GM23248 (cell line): ENCODE results near the gene CD33.

Experiments
- EZH2 ChIP-seq: fragments of 200-600 bp; sonication (generic); IDR thresholded peaks from 2 replicates; pipeline ENCODE4 v1.6.1; 2018; ENCODE audit warnings: antibody characterized with exemption, mild to moderate bottlenecking; ENCODE audit not compliant: insufficient read depth, poor library complexity, severe bottlenecking
- EZH2phosphoT487 ChIP-seq: fragments of 200-600 bp; sonication (generic); IDR thresholded peaks from 2 replicates; pipeline ENCODE4 v1.6.1; 2018; ENCODE audit warnings: antibody characterized with exemption, moderate library complexity, mild to moderate bottlenecking, low read depth; ENCODE audit not compliant: insufficient read depth

DNA sequence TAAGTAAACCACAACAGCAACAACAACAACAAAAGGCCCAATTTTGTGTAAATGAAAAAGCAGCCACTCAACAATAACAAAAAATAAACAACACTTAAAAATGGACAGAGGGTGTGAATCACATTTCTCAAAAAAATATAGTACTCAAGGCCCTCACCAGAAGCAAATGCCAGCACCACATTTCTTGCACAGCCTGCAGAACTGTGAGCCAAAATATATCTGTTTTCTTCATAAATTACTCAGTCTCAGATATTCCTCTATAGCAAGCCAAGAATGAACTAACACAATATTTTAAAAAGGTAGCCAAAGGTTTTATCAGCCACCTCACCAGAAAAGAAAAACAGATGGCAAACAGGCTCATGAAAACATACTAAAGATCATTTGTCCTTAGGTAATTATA, 3.9 kb upstream of the CD33 start:
- no peak for TF ChIP-seq EZH2
- no peak for TF ChIP-seq EZH2phosphoT487
